Spleen (tissue), 7 donors: Measurements from ENCODE around the gene PRPF19.
A peak's percentile ranks its signal among the peaks of the same experiment; 100 is the strongest.

ENCODE experiments used
- CTCF ChIP-seq, 11 experiments: fragments of 200-600 bp in 7 of 11; fragments of 450-650 bp in 4 of 11; sonication (generic) in 4 of 11; IDR thresholded peaks in 8 of 11; conservative IDR thresholded peaks in 3 of 11; 1 replicate in 7 of 11; 2 replicates in 4 of 11; pipeline versions ENCODE4 v1.4.0 to v1.8.0; 2016 to 2021; ENCODE audit warnings: antibody characterized with exemption in 11 of 11, inconsistent platforms in 4 of 11, mild to moderate bottlenecking in 1 of 11
- POLR2A ChIP-seq, 3 donors: fragments of 450-650 bp; IDR thresholded peaks; one replicate each; pipeline ENCODE4 v1.5.1; 2017; ENCODE audit warnings: antibody characterized with exemption in 3 of 3, mild to moderate bottlenecking in 1 of 3
- POLR2AphosphoS5 ChIP-seq, 3 donors: sonication (generic); formaldehyde crosslinking; IDR thresholded peaks; one replicate each; pipeline ENCODE4 v1.5.1; 2017; ENCODE audit warnings: antibody characterized with exemption in 3 of 3
- donor health status: DM: no; HTN: no; CAD: no; lungs with moderate emphysema.
- donor health status: DM: no; HTN: no; CAD: no.
- donor health status: DM: no; HTN: no; CAD: no.

DNA sequence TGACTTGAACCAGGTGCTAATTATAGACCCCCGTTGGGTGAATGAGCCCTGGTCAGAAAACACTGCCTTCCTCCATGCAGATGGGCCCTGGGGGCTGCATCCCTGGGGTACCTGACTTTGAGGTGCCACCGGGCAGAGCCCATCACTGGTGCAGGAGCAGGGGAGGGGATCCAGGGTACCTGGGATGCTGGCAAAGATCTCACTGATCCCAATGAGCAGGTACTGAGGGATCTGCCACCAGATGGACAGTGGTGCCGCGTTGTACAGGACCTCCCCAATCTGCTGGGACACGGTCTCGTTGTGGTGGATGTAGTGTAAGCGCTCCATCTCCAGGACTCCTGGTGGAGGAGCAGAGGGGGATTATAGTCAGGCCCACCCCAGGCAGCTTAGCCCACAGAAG lies 32.9 kb upstream of the PRPF19 start:
- TF ChIP-seq CTCF (IDR thresholded peaks at IDR 0.05 in 8 of 11, conservative IDR thresholded peaks at IDR 0.05 in 3 of 11) (no peak), POLR2A (IDR thresholded peaks at IDR 0.05) (no peak), POLR2AphosphoS5 (IDR thresholded peaks at IDR 0.05) (peak in 1 of 3 donors; percentile 16)
